ENCODE data around the gene IRF2BPL. TPM values are rescaled to one million over a fixed set of nuclear protein-coding genes. Genes with fewer than 3 reads are reported as not detected.

IRF2BPL gene
- total RNA-seq, 2 experiments from 2014 or later: 23.7 to 25.8 TPM

GRCh38 chr14:77063571-77064171, 35.2 kb upstream of the IRF2BPL start:
- Histone ChIP-seq H3K27ac (ENCODE audit: low read depth, low read length, poor library complexity, severe bottlenecking) (no peak overlapping the region), H3K79me2 (ENCODE audit: insufficient read depth, low read depth, low read length) (no peaks in the 10 kb centered on the region), H3K36me3 (ENCODE audit: insufficient read depth, low read length) (no peaks in the 10 kb centered on the region), H3K4me1 (ENCODE audit: insufficient read depth, low read length, poor library complexity, severe bottlenecking) (no peaks in the 10 kb centered on the region), H3K4me3 (ENCODE audit: low read depth, low read length, poor library complexity, severe bottlenecking) (no peak overlapping the region), H2AFZ (ENCODE audit: low read length) (no peak overlapping the region), H3K4me2 (ENCODE audit: low read length) (no peak overlapping the region), H3K9me3 (ENCODE audit: low read length) (no peaks in the 10 kb centered on the region), H4K20me1 (ENCODE audit: insufficient read depth, low read length) (no peaks in the 10 kb centered on the region), H3K9me2 (ENCODE audit: insufficient read depth, low read length) (no peaks in the 10 kb centered on the region)
- POLR2A ChIA-PET: interaction anchor here (0.8 to 1.2 kb wide), 2 partner anchors 102 to 188 kb away, joined by 3 to 6 read pairs; no protein-coding TSS in a partner anchor
- DNase-seq (ENCODE audit: low spot score): no peak
- intact Hi-C loops (cut with micrococcal nuclease; ENCODE audit: unreplicated experiment): no loop called here
- TF ChIP-seq EZH2phosphoT487 (IDR thresholded peaks at IDR 0.05; ENCODE audit: borderline replicate concordance, low read depth, low read length) (no peak), CTCF (conservative IDR thresholded peaks at IDR 0.05; ENCODE audit: low read length) (no peak)
- CTCF ChIA-PET (ENCODE audit: unreplicated experiment): interaction anchor here (0.5 to 1.2 kb wide), 2 partner anchors 13 to 150 kb away, joined by 3 to 5 read pairs; no protein-coding TSS in a partner anchor
- BruUV-seq (replicated peaks): no TSS peak

- CTCF ChIA-PET (ENCODE audit: unreplicated experiment): interaction anchor here (0.5 kb wide), 1 partner anchor 106 kb away, joined by 3 read pairs; no protein-coding TSS in a partner anchor
- intact Hi-C loops (cut with micrococcal nuclease; ENCODE audit: unreplicated experiment): no loop called here
- BruUV-seq (replicated peaks): no TSS peak
- Histone ChIP-seq H3K4me3 (ENCODE audit: low read depth, low read length, poor library complexity, severe bottlenecking) (no peak overlapping the region), H3K36me3 (ENCODE audit: insufficient read depth, low read length) (no peaks in the 10 kb centered on the region), H3K9me2 (ENCODE audit: insufficient read depth, low read length) (no peaks in the 10 kb centered on the region), H3K9me3 (ENCODE audit: low read length) (no peaks in the 10 kb centered on the region), H3K4me1 (ENCODE audit: insufficient read depth, low read length, poor library complexity, severe bottlenecking) (no peaks in the 10 kb centered on the region), H4K20me1 (ENCODE audit: insufficient read depth, low read length) (no peaks in the 10 kb centered on the region), H3K79me2 (ENCODE audit: insufficient read depth, low read depth, low read length) (no peaks in the 10 kb centered on the region), H2AFZ (ENCODE audit: low read length) (no peak overlapping the region), H3K27ac (ENCODE audit: low read depth, low read length, poor library complexity, severe bottlenecking) (no peak overlapping the region), H3K4me2 (ENCODE audit: low read length) (no peak overlapping the region)
- POLR2A ChIA-PET: no interaction called here
- no peak for DNase-seq (ENCODE audit: low spot score)
- TF ChIP-seq CTCF (conservative IDR thresholded peaks at IDR 0.05; ENCODE audit: low read length) (no peak), EZH2phosphoT487 (IDR thresholded peaks at IDR 0.05; ENCODE audit: borderline replicate concordance, low read depth, low read length) (no peak)
Observed at GRCh38 chr14:77062261-77062660, 33.8 kb upstream of the IRF2BPL start.

GRCh38 chr14:77061630-77062257, 33.2 kb upstream of the IRF2BPL start:
- DNase-seq (ENCODE audit: low spot score): no peak
- Histone ChIP-seq H3K4me1 (ENCODE audit: insufficient read depth, low read length, poor library complexity, severe bottlenecking) (no peaks in the 10 kb centered on the region), H3K79me2 (ENCODE audit: insufficient read depth, low read depth, low read length) (no peaks in the 10 kb centered on the region), H3K9me2 (ENCODE audit: insufficient read depth, low read length) (no peaks in the 10 kb centered on the region), H3K4me3 (ENCODE audit: low read depth, low read length, poor library complexity, severe bottlenecking) (no peak overlapping the region), H3K27ac (ENCODE audit: low read depth, low read length, poor library complexity, severe bottlenecking) (no peak overlapping the region), H4K20me1 (ENCODE audit: insufficient read depth, low read length) (no peaks in the 10 kb centered on the region), H3K4me2 (ENCODE audit: low read length) (no peak overlapping the region), H3K36me3 (ENCODE audit: insufficient read depth, low read length) (no peaks in the 10 kb centered on the region), H3K9me3 (ENCODE audit: low read length) (no peaks in the 10 kb centered on the region), H2AFZ (ENCODE audit: low read length) (no peak overlapping the region)
- ChIA-PET CTCF (ENCODE audit: unreplicated experiment) (no interaction called here), POLR2A (no interaction called here)
- no TSS peak for BruUV-seq (replicated peaks)
- intact Hi-C loops (cut with micrococcal nuclease; ENCODE audit: unreplicated experiment): no loop called here
- TF ChIP-seq CTCF (conservative IDR thresholded peaks at IDR 0.05; ENCODE audit: low read length) (no peak), EZH2phosphoT487 (IDR thresholded peaks at IDR 0.05; ENCODE audit: borderline replicate concordance, low read depth, low read length) (no peak)

Data from OCI-LY7 (cell line).